ENCODE results near the gene MRPL1.

The MRPL1 gene

GRCh38 chr4:77877771-77878565, 15.3 kb downstream of the MRPL1 start:
- Mint-ChIP-seq H3K27me3 (no peaks in the 10 kb centered on the region), H3K4me3 (no peak overlapping the region), H3K36me3 (peaks cover 22% of the 10 kb centered on the region), H3K4me1 (peaks cover 41% of the 10 kb centered on the region), H3K9me3 (no peaks in the 10 kb centered on the region), H3K27ac (no peak overlapping the region)

DNA sequence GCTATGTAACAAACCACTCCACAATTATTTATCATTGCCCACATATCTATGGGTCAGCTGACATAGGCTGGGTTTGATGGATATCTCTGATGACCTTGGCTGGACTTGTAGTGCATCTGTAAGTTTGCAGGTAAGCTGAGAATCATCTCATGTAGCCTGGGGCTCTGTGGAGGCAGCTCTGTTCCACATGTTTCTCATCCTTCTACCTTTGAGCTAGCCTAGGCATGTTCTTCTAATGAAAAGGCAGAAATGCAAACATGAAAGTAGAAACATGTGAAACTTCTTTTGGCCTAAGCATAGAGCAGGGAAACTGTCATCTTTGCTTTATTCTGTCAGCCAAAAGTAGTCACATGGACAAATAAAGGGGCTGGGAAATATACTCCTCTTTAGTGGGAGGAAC, 18.2 kb downstream of the MRPL1 start:
- Mint-ChIP-seq H3K36me3 (peaks cover 26% of the 10 kb centered on the region), H3K9me3 (no peaks in the 10 kb centered on the region), H3K4me3 (no peak overlapping the region), H3K4me1 (peaks cover 41% of the 10 kb centered on the region), H3K27me3 (no peaks in the 10 kb centered on the region), H3K27ac (no peak overlapping the region)

- H3K4me1 Mint-ChIP-seq = peaks cover 41% of the 10 kb centered on the region
- no peak overlapping the region for H3K27ac Mint-ChIP-seq
- H3K4me3 Mint-ChIP-seq = no peak overlapping the region
- no peaks in the 10 kb centered on the region for H3K9me3 Mint-ChIP-seq
- H3K27me3 Mint-ChIP-seq = no peaks in the 10 kb centered on the region
- peaks cover 27% of the 10 kb centered on the region for H3K36me3 Mint-ChIP-seq
These were observed 19.0 kb downstream of the MRPL1 start for GRCh38 chr4:77881460-77882295.

GRCh38 chr4:77893451-77893850, 30.8 kb downstream of the MRPL1 start:
- H3K27ac Mint-ChIP-seq = no peak overlapping the region
- no peaks in the 10 kb centered on the region for H3K9me3 Mint-ChIP-seq
- H3K36me3 Mint-ChIP-seq = peaks cover 48% of the 10 kb centered on the region
- no peak overlapping the region for H3K4me3 Mint-ChIP-seq
- H3K4me1 Mint-ChIP-seq = peaks cover 30% of the 10 kb centered on the region
- H3K27me3 Mint-ChIP-seq = no peaks in the 10 kb centered on the region

DNA sequence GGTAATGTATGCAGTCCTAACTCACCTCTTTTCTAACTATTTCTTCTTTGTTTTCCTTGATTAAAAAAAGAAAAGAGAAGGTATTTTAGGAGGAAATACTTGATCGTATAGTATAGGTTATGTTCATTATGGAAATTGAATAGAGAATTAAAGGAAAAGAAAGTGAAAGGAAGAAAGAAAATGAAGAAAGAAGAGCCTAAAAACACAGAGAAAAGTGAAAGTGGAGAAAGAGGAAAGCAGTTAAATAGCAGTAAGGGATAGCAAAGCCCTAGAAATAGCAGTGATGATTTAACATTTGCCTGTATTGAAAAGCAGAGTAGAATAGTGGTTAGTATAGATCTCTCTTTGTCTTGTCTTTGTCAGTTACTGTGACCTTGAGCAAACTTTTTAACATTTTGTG, 37.0 kb downstream of the MRPL1 start:
- Mint-ChIP-seq H3K27ac (peak overlapping the region; percentile 14), H3K4me3 (no peak overlapping the region), H3K27me3 (no peaks in the 10 kb centered on the region), H3K4me1 (peaks cover 29% of the 10 kb centered on the region), H3K9me3 (no peaks in the 10 kb centered on the region), H3K36me3 (peaks cover 49% of the 10 kb centered on the region)

DNA sequence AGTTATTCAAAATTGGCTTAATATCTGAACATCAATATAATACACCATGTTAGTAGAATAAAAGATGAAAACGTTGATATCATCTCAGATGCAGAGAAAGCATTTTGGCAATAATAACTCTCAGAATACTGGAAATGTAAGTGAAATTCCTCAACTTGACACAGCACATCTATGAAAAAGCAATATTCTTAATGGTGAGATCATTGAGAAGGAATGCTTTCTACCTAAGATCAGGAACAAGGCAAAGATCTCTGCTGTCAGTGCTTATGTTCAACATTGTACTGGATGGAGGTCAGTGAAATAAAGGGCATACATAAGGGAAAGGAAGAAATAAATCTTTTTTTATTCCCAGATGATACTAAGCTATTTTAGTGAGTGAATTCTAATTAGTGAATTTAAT, 40.6 kb downstream of the MRPL1 start:
- no peaks in the 10 kb centered on the region for H3K27me3 Mint-ChIP-seq
- H3K36me3 Mint-ChIP-seq = peaks cover 43% of the 10 kb centered on the region
- H3K27ac Mint-ChIP-seq = no peak overlapping the region

GRCh38 chr4:77905651-77906263, 43.1 kb downstream of the MRPL1 start:
- no peak overlapping the region for H3K4me3 Mint-ChIP-seq
- H3K27me3 Mint-ChIP-seq = no peaks in the 10 kb centered on the region

More for the DNA sequence above, 40.6 kb downstream of the MRPL1 start:
- Mint-ChIP-seq H3K9me3 (no peaks in the 10 kb centered on the region), H3K4me3 (no peak overlapping the region), H3K4me1 (peaks cover 17% of the 10 kb centered on the region)

GRCh38 chr4:77910676-77911075, 48.0 kb downstream of the MRPL1 start:
- H3K4me3 Mint-ChIP-seq = no peak overlapping the region
- H3K27me3 Mint-ChIP-seq = no peaks in the 10 kb centered on the region
- no peaks in the 10 kb centered on the region for H3K9me3 Mint-ChIP-seq
- H3K4me1 Mint-ChIP-seq = peaks cover 11% of the 10 kb centered on the region
- H3K27ac Mint-ChIP-seq = no peak overlapping the region
- H3K36me3 Mint-ChIP-seq = peaks cover 50% of the 10 kb centered on the region

More at GRCh38 chr4:77905651-77906263, 43.1 kb downstream of the MRPL1 start:
- Mint-ChIP-seq H3K4me1 (peaks cover 2% of the 10 kb centered on the region), H3K9me3 (no peaks in the 10 kb centered on the region), H3K36me3 (peaks cover 35% of the 10 kb centered on the region), H3K27ac (no peak overlapping the region)

GRCh38 chr4:77911091-77911490, 48.5 kb downstream of the MRPL1 start:
- Mint-ChIP-seq H3K36me3 (peaks cover 46% of the 10 kb centered on the region), H3K27ac (no peak overlapping the region), H3K4me1 (peaks cover 12% of the 10 kb centered on the region), H3K4me3 (no peak overlapping the region), H3K9me3 (no peaks in the 10 kb centered on the region), H3K27me3 (no peaks in the 10 kb centered on the region)

DNA sequence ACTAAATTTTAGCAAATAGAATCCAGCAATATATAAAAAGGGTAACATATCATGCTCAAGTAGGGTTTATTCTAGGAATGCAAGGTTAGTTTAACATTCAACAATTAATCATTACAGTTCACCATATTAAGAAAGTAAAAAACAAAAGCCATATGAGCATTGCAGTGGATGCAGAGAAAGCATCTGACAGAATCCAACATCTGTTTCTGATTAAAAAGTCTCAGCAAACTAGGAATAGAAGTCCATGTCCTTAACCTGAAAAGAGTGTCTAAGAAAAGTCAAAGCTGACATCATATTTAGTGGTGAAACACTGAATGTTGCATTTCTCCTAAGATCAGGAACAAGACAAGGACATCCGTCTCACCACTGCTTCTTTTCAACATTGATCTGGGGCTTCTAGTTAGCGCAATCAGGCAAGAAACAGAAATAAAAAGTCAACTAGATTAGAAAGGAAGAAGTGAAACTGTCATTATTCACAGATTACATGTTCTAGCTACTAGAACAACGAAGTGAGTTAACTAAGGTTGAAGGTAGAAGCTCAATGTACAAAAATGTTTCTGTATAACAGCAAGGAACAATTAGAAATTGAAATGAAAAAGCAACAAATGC, 49.3 kb downstream of the MRPL1 start:
- Mint-ChIP-seq H3K27ac (no peak overlapping the region), H3K4me1 (peaks cover 13% of the 10 kb centered on the region), H3K9me3 (no peaks in the 10 kb centered on the region), H3K4me3 (no peak overlapping the region), H3K36me3 (peaks cover 42% of the 10 kb centered on the region), H3K27me3 (no peaks in the 10 kb centered on the region)

GRCh38 chr4:77913348-77913747, 50.7 kb downstream of the MRPL1 start:
- H3K4me1 Mint-ChIP-seq = peaks cover 26% of the 10 kb centered on the region

DNA sequence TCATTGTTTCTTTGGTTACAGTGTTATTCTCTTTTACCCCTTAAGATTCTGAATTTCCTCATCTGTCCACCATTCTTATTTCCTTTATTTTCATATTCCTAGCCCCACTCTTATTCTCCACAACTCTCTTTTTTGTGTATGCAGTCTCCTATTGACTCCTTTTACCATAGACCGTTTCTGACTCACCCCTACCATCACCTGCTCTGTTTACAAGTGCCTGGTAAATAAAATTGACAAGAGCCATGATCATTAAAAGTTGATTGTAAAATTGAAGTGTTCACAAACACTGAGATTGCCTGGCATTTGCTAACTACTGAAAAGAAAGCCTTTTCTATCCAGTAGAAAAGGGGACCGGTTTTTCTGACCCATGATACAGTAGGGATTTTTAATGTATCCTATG, 54.4 kb downstream of the MRPL1 start:
- peaks cover 3% of the 10 kb centered on the region for H3K9me3 Mint-ChIP-seq
- H3K27me3 Mint-ChIP-seq = no peaks in the 10 kb centered on the region
- H3K4me1 Mint-ChIP-seq = peaks cover 44% of the 10 kb centered on the region
- no peak overlapping the region for H3K4me3 Mint-ChIP-seq
- no peak overlapping the region for H3K27ac Mint-ChIP-seq
- H3K36me3 Mint-ChIP-seq = peaks cover 38% of the 10 kb centered on the region

More at GRCh38 chr4:77913348-77913747, 50.7 kb downstream of the MRPL1 start:
- H3K4me3 Mint-ChIP-seq = no peak overlapping the region
- no peaks in the 10 kb centered on the region for H3K27me3 Mint-ChIP-seq
- no peaks in the 10 kb centered on the region for H3K9me3 Mint-ChIP-seq
- H3K27ac Mint-ChIP-seq = no peak overlapping the region
- peaks cover 45% of the 10 kb centered on the region for H3K36me3 Mint-ChIP-seq

GRCh38 chr4:77917601-77918000, 55.0 kb downstream of the MRPL1 start:
- Mint-ChIP-seq H3K9me3 (peaks cover 8% of the 10 kb centered on the region), H3K27me3 (no peaks in the 10 kb centered on the region)

GRCh38 chr4:77920371-77920770, 57.7 kb downstream of the MRPL1 start:
- H3K27ac Mint-ChIP-seq = no peak overlapping the region

More at GRCh38 chr4:77917601-77918000, 55.0 kb downstream of the MRPL1 start:
- no peak overlapping the region for H3K27ac Mint-ChIP-seq
- H3K4me1 Mint-ChIP-seq = peaks cover 44% of the 10 kb centered on the region
- no peak overlapping the region for H3K4me3 Mint-ChIP-seq
- H3K36me3 Mint-ChIP-seq = peaks cover 37% of the 10 kb centered on the region

GRCh38 chr4:77921701-77922100, 59.1 kb downstream of the MRPL1 start:
- Mint-ChIP-seq H3K27me3 (no peaks in the 10 kb centered on the region), H3K4me1 (peaks cover 32% of the 10 kb centered on the region)

More at GRCh38 chr4:77920371-77920770, 57.7 kb downstream of the MRPL1 start:
- H3K9me3 Mint-ChIP-seq = peaks cover 10% of the 10 kb centered on the region
- H3K4me1 Mint-ChIP-seq = peaks cover 36% of the 10 kb centered on the region
- H3K27me3 Mint-ChIP-seq = no peaks in the 10 kb centered on the region
- peaks cover 35% of the 10 kb centered on the region for H3K36me3 Mint-ChIP-seq
- no peak overlapping the region for H3K4me3 Mint-ChIP-seq

More at GRCh38 chr4:77921701-77922100, 59.1 kb downstream of the MRPL1 start:
- Mint-ChIP-seq H3K36me3 (peaks cover 39% of the 10 kb centered on the region), H3K4me3 (no peak overlapping the region), H3K9me3 (peaks cover 10% of the 10 kb centered on the region), H3K27ac (no peak overlapping the region)

Measured in activated naive CD4-positive, alpha-beta T cell treated with anti-CD3 and anti-CD28 coated beads, Interleukin-2, amount 50 U/mL, for 24 hours (primary cell).